Measurements from ENCODE around the gene GSS. TPM values are rescaled to one million over a fixed set of nuclear protein-coding genes. Genes with fewer than 3 reads are reported as not detected.

GSS gene
- total RNA-seq, 1 donor from 2014 or later: 47.2 TPM

Other genes starting within 250 kb of the GSS start
- gene NCOA6, start 130.2 kb downstream of the GSS start, total RNA-seq: 33.8 and 33.9 TPM in 2 replicates
- gene GGT7, start 83.0 kb downstream of the GSS start, total RNA-seq: 10.2 and 11.6 TPM in 2 replicates
- gene ACSS2, start 79.2 kb downstream of the GSS start, total RNA-seq: 36.4 and 44.5 TPM in 2 replicates
- 0.20 TPM in 2 replicates for gene MYH7B, start 62 bp upstream of the GSS start, total RNA-seq
- 50.3 and 50.6 TPM in 2 replicates for gene TRPC4AP, start 137.0 kb upstream of the GSS start, total RNA-seq
- gene EDEM2, start 191.5 kb upstream of the GSS start, total RNA-seq: 28.4 and 29.0 TPM in 2 replicates
- 0.41 and 0.45 TPM in 2 replicates for gene PROCR, start 216.3 kb upstream of the GSS start, total RNA-seq